ENCODE data around the gene FAM241A. TPM values are rescaled to one million over a fixed set of nuclear protein-coding genes. Genes with fewer than 3 reads are reported as not detected.

FAM241A gene
- total and polyA plus RNA-seq, 4 donors, result 2.7 to 4.2 (median 2.9) TPM

DNA sequence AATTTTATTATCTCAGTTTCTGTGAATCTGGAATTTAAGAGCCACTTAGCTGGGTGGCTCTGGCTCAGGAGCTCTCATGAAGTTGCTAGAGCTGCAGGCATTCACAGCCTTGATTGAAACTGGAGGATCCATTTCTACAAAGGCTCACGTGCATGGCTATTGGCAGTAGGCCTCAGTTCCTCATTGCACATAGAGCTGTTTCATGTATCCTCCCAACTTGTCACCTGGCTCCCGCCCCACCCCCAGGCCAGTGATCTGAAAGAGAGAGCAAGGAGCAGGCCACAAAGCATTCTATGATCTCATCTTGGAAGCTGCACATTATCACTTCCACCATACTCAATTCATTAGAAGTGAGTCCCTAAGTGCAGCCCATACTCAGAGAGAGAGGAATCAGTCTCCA lies 67.8 kb downstream of the FAM241A start:
- Histone ChIP-seq H3K36me3 (ENCODE audit: control insufficient read depth in 4 of 4, insufficient read depth in 4 of 4, low read length in 4 of 4) (no peaks in the 10 kb centered on the region), H3K9ac (ENCODE audit: insufficient read depth in 1 of 2, low read length in 2 of 2) (no peak overlapping the region), H3K4me1 (ENCODE audit: control insufficient read depth in 5 of 5, insufficient read depth in 5 of 5, low read length in 5 of 5) (no peaks in the 10 kb centered on the region), H3K27me3 (ENCODE audit: control insufficient read depth in 3 of 3, insufficient read depth in 3 of 3, low read length in 2 of 3) (no peaks in the 10 kb centered on the region), H3K4me3 (no peak overlapping the region), H3K27ac (ENCODE audit: low read depth in 1 of 2, low read length in 1 of 2) (no peak overlapping the region), H3K9me3 (ENCODE audit: control insufficient read depth in 4 of 4, insufficient read depth in 3 of 4, low read length in 3 of 4) (no peaks in the 10 kb centered on the region)
- TF ChIP-seq, protein P1, sequence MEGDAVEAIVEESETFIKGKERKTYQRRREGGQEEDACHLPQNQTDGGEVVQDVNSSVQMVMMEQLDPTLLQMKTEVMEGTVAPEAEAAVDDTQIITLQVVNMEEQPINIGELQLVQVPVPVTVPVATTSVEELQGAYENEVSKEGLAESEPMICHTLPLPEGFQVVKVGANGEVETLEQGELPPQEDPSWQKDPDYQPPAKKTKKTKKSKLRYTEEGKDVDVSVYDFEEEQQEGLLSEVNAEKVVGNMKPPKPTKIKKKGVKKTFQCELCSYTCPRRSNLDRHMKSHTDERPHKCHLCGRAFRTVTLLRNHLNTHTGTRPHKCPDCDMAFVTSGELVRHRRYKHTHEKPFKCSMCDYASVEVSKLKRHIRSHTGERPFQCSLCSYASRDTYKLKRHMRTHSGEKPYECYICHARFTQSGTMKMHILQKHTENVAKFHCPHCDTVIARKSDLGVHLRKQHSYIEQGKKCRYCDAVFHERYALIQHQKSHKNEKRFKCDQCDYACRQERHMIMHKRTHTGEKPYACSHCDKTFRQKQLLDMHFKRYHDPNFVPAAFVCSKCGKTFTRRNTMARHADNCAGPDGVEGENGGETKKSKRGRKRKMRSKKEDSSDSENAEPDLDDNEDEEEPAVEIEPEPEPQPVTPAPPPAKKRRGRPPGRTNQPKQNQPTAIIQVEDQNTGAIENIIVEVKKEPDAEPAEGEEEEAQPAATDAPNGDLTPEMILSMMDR (IDR thresholded peaks at IDR 0.05; ENCODE audit: control extremely low read depth, extremely low read depth), result no peak
- ATAC-seq (ENCODE audit: insufficient read depth, low FRiP score) (no peak), DNase-seq (no peak)
- 79 to 82% methylated on average over 2 of the region's 2 CpGs for WGBS, 2 donors

DNA sequence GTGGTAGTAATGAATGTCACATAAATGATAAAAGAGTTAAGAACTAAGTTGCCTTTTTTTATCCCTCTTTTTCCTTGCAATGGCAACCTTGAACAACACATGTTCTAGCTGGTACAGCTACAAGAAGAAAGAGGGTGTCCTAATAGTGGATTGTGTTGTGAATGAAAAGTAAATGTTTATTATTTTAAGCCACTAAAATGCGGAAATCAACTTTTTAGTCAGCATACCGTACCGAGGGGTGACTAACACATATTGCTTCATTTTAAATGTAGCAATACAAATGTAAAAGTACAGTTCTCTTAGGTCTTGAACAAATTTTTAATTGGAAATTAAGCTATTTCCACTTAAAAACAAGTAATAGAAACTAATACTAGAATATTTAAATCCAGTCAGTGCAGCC lies 68.6 kb downstream of the FAM241A start:
- ATAC-seq (ENCODE audit: insufficient read depth, low FRiP score) (no peak), DNase-seq (no peak)
- no peak overlapping the region for H3K9ac ChIP-seq (ENCODE audit: insufficient read depth in 1 of 2, low read length in 2 of 2)
- H3K27me3 ChIP-seq (ENCODE audit: control insufficient read depth in 3 of 3, insufficient read depth in 3 of 3, low read length in 2 of 3), result no peaks in the 10 kb centered on the region
- H3K4me1 ChIP-seq (ENCODE audit: control insufficient read depth in 5 of 5, insufficient read depth in 5 of 5, low read length in 5 of 5), result no peaks in the 10 kb centered on the region
- no peak overlapping the region for H3K27ac ChIP-seq (ENCODE audit: low read depth in 1 of 2, low read length in 1 of 2)
- TF ChIP-seq, protein P1 (IDR thresholded peaks at IDR 0.05; ENCODE audit: control extremely low read depth, extremely low read depth), result no peak
- no peaks in the 10 kb centered on the region for H3K9me3 ChIP-seq (ENCODE audit: control insufficient read depth in 4 of 4, insufficient read depth in 3 of 4, low read length in 3 of 4)
- no peak overlapping the region for H3K4me3 ChIP-seq
- 34 to 63% methylated on average over 3 of the region's 3 CpGs for WGBS, 2 donors
- no peaks in the 10 kb centered on the region for H3K36me3 ChIP-seq (ENCODE audit: control insufficient read depth in 4 of 4, insufficient read depth in 4 of 4, low read length in 4 of 4)

DNA sequence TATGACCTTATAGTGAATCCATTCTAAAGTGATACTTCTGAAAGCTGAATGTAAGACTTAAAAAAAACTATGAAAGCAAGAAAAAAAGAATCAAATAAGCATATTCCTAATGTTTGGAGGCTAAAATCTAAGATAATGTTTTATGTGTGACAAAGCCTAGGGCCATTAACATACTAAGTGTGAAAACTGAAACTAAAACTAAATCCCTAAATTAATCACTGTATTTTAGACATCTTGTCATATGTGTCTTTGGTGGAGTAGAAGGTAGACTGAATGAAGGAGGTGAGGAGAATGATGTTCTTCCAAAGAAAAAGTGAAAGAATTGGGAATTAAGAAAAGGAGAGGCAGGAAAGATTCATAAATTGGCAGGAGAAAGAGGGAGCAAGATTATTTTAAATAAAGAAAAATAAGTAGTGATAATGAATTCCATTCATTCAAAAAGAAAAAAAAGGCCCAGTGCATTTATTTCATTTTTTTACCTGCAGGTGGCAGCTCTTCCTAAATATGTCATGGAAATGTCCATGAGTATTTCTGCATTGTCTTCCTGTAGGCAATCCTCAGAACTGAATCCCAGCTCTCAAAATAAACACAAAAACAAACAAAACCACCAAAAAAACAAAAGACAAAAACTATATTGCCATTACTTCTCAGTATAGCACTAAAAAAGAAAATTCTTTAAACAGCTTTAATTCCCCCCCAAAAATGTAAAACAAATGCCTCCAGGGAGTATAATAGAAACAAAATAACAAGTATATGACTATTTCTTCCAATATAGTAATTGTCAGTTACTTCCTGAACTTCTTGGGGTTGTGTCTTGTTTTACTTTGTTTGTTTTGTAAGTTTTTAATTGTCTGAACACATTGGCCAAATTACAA lies 69.4 kb downstream of the FAM241A start:
- no peaks in the 10 kb centered on the region for H3K36me3 ChIP-seq (ENCODE audit: control insufficient read depth in 4 of 4, insufficient read depth in 4 of 4, low read length in 4 of 4)
- no peak overlapping the region for H3K4me3 ChIP-seq
- DNase-seq (peak in 2 of 3 donors; percentile 24 to 26), ATAC-seq (ENCODE audit: insufficient read depth, low FRiP score) (no peak)
- no peak overlapping the region for H3K9ac ChIP-seq (ENCODE audit: insufficient read depth in 1 of 2, low read length in 2 of 2)
- no peaks in the 10 kb centered on the region for H3K4me1 ChIP-seq (ENCODE audit: control insufficient read depth in 5 of 5, insufficient read depth in 5 of 5, low read length in 5 of 5)
- H3K27ac ChIP-seq (ENCODE audit: low read depth in 1 of 2, low read length in 1 of 2), result no peak overlapping the region
- TF ChIP-seq, protein P1 (IDR thresholded peaks at IDR 0.05; ENCODE audit: control extremely low read depth, extremely low read depth), result peak; percentile 16
- H3K9me3 ChIP-seq (ENCODE audit: control insufficient read depth in 4 of 4, insufficient read depth in 3 of 4, low read length in 3 of 4), result no peaks in the 10 kb centered on the region
- no peaks in the 10 kb centered on the region for H3K27me3 ChIP-seq (ENCODE audit: control insufficient read depth in 3 of 3, insufficient read depth in 3 of 3, low read length in 2 of 3)

Measured in lung (tissue), 12 donors.